Left hindlimb (tissue), 1 donor: ENCODE measurements around the gene SLC12A7.

Source experiments
- DNase-seq: peaks from one replicate; pipeline ENCODE4 v3.0.0-alpha.2; 2018

The SLC12A7 gene

GRCh38 chr5:1058988-1059883 lies 52.6 kb downstream of the SLC12A7 start:
- DNase-seq = no peak

GRCh38 chr5:1058083-1058945 lies 53.5 kb downstream of the SLC12A7 start:
- no peak for DNase-seq

DNA sequence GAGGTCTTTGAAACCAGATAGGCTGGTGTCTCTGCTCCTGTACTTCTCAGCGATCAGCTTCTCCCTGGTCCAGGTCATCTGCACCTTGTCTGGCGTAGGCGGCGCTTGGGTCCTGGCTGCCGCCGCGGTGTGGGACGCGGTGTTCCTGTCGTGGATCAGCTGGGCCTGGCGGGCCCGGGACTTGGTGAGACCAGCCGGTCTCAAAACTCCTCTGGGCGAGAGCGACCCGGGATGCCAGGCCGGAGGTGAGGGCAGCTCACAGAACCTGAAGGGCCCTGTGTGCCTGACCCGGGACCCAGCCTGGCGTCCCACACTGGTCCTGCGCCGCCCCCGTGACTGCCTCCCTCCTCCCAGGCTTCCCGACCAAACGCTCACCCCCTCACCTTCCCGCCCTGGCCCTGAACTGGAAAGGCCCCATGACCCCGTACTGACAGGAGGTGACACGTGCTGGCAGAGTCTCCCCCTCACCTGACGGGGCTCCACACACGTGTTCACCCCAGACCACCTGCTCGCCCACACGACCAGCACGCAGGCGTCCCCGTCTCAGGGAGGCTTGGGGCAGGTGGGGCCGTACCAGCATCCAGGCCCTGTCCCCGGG lies 54.3 kb downstream of the SLC12A7 start:
- no peak for DNase-seq

DNA sequence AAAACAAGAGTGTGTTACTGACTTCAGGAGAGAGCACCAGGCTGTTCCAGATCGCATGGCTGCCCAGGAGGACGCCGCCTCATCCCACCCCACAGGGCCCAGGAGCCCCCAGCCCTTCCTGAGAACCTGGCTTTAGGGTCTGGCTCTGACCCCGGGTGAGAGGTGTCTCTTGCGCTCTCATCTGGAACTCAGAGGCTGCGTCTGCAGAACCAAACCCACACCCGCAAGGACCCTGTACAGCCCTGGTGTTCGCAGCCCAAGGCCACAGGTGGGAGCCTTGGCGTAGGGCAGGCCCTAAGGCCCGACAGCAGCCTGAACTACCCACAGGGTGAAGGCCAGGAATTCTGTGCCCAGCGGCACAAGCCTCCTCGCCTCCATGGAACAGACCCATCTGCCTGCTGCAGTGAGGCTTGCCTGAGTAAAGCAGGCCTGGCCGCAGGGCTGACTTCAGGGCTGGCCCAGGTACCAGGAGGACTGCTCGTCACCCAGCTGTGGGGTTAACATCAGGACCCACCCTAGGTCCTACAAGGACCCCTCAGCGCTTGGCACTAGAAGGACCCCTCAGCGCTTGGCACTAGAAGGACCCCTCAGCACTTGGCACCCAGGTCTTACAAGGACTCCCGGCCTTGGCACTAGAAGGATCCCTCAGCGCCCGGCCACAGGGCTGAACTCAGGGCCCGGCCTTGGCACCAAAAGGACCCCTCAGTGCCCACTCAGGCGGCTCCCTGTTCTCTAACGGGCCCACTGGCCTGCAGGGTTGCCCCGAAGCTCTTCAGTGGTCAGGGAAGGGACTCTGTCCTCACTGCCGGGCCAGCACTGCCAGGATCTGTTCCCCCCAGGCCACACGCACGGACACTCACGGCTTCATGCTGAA lies 55.0 kb downstream of the SLC12A7 start:
- DNase-seq = no peak

GRCh38 chr5:1055896-1056610 lies 55.8 kb downstream of the SLC12A7 start:
- no peak for DNase-seq

DNA sequence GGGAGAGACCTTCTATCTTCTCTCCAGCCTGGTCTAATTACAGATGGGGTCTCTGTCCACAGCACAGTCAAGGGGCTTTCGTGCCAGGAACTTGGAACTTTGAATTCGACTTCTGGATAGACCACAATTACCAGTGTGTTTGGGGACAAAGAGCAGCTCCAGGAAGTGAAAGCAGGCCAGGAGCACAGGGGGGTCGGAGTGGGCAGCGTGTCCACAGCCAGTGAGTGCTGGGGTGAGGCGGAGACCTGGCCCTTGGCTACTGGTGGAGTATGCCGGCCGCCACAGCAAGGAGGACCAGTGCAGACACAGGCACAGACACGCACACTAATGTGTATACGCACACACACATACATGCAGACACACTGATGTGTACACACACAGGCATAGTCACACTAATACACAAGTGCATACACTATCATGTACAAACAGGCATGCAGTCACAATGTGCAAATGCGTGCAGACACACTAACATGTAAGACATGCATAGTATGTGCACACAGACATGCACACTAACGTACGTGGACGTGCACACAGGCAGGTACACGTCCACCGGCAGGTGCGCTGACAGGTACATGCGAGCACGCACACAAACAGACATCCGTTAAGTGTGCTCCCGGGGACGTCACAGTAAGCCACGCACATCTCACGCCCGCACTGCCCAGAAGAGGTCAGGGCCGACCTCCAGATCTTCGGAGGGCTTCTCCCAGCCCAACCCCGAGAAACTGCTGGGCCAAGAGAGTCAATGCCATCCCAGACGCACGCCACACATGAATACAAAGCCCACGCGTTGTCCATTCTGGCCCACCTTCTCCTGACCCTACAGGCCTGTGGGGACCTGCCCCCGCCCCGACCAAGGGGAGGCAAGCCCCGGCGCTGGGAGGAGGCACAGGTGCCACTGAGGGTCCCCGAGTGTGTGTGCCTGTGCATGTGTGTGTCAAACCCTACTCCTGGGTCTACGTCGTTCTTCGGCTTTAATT lies 56.8 kb downstream of the SLC12A7 start:
- DNase-seq = no peak

- DNase-seq = no peak
Measured at GRCh38 chr5:1054018-1054798, 57.7 kb downstream of the SLC12A7 start.

- no peak for DNase-seq
Measured at GRCh38 chr5:1053391-1054017, 58.4 kb downstream of the SLC12A7 start.

DNA sequence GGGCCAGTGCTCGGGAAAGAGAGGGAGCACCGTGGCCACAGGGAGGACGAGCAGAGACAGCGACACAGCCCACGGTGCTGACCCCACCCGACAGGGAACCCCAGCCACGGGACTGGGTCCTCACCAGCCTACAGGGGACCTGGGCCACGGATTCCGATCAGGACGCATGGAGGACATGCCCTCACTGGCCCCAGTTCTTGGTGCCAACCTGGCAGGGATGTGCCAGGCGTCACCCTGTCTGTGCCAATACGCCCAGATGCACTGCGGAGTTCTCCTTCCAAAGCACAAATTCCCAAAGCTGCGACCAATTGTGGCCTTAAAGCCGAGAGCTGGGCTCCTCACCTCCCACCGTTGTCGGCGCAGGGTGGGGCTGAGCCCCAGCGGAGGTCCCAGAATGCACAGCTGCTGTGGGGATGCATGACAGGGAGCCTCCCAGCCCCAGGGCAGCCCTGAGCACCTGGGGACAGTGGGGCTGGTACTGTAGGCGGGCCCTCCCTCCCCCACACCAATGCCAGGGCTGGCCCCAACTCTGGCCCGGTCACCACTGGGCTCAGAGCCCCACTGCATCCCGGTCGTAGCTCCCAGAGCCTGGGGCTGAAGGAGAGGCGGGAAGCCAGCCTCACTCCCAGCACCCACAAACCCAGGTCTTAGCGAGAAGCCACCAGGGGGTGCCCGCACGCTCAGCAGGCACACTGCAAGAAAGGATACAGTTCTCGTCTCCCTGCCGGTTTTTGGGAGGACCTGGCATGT lies 59.0 kb downstream of the SLC12A7 start:
- DNase-seq = no peak

GRCh38 chr5:1052076-1052475 lies 59.8 kb downstream of the SLC12A7 start:
- no peak for DNase-seq

DNA sequence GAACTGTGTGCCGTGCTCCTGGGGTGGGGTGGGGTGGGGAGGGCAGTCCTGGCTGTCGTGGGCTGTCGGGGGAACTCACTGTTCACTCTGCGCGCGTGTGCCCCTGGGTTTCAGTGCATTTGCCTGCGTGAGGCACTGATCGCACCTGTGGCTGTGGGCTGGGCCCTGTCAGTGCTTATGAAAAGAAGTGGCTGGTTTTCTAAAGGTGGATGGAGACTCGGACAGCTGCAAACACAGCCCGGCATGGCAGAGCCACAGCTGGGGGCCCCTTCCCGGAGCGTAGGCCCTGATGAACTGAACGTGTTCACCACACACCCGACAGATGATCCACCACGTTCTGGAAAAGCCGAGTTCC lies 60.5 kb downstream of the SLC12A7 start:
- DNase-seq = no peak

GRCh38 chr5:1050423-1051365 lies 61.2 kb downstream of the SLC12A7 start:
- DNase-seq = no peak

- DNase-seq = no peak
Measured at GRCh38 chr5:1048861-1049838, 62.7 kb downstream of the SLC12A7 start.

GRCh38 chr5:1048162-1048721 lies 63.6 kb downstream of the SLC12A7 start:
- DNase-seq = no peak

DNA sequence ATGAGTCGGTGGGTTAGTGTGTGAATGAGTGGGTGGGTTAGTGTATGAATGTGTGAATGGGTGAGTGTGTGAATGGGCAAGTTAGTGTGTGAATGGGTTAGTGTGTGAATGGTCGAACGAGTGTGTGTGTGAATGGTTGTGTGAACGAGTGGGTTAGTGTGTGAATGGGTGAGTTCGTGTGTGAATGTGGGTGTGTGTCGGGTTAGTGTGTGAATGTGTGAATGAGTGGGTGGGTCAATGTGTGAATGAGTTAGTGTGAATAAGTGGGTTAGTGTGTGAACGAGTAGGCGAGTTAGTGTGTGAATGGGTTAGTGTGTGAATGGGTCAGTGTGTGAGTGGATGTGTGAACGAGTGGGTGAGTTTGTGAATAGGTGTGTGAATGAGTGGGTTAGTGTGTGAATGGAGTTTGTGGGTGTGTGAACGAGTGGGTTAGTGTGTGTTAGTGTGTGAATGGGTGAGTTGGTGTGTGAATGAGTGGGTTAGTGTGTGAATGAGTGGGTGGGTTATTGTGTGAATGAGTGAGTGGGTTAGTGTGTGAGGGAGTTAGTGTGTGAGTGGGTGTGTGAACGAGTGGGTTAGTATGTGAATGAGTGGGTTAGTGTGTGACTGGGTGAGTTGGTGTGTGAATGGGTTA lies 64.4 kb downstream of the SLC12A7 start:
- DNase-seq = no peak
